HTERT RPE-1 (cell line): ENCODE measurements around the gene SUPT6H.
"Not testable (repeated sequence)": the region's sequence is repeated elsewhere in the genome, so short reads cannot be mapped to it uniquely, and the experiment has no call there.

Source experiments
- in situ Hi-C: fragments of 300-500 bp; cut with MboI; formaldehyde crosslinking; loops from 4 replicates; pipeline ENCODE4 v1.14.3; 2020; ENCODE audit warnings: low sequenced_read_pairs

SUPT6H gene

DNA sequence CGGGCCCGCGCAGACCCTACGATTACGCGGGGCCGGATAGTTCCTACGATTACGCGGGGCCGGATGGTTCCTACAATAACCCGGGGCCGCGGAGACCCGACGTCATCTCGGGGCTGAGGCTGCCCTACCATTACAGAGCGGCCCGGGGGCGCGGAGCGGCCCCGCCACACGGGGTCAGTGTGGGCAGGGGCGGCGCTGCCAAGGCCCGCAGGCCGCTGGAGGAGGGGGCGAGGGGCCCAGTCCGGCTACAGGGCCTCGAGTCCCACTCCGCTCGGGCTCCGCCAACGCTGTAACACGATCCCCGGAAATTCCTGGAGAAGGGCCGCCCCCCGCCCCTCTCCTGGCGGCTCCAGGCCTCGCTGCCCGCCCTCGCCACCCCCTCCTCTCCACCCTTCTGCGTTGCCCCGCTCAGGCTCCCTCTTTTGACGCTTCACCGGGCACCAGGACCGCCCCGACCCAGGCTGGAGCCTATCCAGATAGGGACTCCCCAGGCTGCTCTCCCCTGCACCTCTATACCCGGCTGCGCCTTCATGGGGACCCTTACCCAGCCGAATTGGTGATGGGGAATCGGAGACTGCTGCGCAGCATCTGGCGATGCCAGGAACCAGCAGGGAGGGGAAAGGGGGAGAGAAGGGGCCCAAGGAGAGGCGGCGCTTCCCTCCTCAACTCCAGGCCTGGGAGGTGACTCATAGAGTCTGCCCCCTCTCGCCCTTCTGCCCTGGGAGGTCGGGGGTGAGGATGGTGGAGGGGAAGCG is 55.8 kb downstream of the SUPT6H start, which contains the start of gene RAB34:
Gene RAB34 (minus strand): TSS at position 291 of the 755 bp plus-strand sequence. CDS start 602 bp downstream, outside the sequence.
- in situ Hi-C loops: no loop called here

DNA sequence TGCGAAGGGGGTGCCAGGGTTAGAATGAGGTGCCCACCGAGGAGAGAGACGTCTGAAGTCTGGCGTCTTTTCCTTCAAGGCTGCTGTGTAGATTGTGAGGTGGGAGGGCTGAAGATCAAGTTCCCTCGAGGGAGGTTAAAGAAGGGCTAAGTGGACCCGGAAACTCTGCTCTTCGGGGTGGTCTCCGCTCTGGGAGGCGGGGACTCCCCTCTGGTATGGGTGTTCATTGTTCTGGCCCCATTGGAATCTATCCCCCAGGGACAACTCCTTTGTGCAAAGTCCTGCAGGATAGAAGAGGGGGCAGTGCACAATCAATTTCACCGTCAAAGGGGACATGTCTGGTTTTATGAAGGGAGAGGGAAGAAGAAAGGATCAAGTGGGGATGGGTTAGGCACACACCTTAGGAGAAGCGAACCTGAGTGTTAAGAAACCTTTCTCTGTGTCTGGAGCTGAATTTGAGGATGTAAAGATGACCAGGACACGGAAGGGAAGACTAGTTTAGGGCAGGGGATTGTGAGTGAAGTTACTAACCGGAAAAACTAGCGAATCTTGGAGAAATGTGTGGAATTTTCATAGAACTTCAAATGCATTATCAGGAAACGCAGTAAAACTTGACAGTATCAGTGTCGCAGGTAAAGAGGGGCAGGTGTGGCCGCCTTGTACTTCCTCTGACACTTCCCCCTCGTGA is 56.5 kb downstream of the SUPT6H start:
- in situ Hi-C loops: no loop called here

DNA sequence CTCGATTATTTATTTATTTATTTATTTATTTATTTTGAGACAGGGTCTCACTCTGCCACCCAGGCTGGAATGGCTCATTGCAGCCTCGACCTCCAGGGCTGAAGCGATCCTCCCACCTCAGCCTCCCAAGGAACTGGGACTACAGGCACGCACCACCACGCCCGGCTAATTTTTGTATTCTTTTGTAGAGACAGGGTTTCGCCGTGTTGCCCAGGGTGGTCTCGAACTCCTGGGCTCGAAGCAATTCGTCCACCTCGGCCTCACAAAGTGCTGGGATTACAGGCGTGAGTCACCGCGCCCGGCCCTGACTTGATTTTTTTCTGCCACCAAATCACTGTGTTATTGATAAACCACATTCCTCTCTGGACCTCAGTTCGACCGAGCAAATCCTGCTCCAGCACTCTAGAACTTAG is 57.0 kb downstream of the SUPT6H start:
- in situ Hi-C loops: no loop called here

DNA sequence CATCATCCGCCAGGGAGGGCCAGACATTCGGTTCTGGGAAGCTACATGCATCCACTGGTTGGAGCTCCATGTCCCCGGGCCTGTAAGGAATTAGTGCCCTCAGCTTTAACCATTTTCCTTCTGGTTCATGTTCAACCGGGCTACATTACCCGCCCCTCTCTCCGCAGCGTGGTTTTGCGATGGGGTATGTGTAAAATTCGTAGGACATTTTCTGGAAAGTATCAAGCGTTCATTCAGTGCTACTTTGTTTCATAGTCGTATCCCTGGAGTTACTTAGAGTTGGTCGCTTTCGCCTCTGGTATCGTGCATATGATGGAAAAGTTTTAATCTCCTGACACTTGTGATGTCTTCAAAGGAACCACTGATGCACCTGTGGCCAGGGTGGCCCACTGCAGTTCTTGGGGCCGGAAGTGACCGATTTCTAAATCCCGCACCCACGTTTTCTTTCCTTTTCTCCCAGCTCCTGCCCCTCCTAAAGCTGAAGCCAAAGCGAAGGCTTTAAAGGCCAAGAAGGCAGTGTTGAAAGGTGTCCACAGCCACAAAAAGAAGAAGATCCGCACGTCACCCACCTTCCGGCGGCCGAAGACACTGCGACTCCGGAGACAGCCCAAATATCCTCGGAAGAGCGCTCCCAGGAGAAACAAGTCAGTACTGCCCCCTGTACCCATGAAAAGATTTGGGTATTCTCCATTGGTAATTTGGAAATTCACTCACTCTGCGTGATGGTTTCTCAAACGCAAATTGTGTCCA is 58.4 kb downstream of the SUPT6H start:
- in situ Hi-C loops: no loop called here

DNA sequence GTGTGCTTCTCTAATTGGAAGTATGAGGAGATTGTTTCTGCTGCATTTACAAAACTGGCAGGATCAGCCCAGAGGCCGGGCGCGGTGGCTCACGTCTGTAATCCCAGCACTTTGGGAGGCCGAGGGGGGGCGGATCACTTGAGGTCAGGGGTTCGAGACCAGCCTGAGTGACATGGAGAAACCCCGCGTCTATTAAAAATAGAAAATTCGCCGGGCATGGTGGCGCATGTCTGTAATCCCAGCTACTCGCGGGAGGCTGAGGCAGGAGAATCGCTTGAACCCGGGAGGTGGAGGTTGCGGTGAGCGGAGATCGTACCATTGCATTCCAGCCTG is 59.0 kb downstream of the SUPT6H start:
- in situ Hi-C loops: not testable (repeated sequence)

DNA sequence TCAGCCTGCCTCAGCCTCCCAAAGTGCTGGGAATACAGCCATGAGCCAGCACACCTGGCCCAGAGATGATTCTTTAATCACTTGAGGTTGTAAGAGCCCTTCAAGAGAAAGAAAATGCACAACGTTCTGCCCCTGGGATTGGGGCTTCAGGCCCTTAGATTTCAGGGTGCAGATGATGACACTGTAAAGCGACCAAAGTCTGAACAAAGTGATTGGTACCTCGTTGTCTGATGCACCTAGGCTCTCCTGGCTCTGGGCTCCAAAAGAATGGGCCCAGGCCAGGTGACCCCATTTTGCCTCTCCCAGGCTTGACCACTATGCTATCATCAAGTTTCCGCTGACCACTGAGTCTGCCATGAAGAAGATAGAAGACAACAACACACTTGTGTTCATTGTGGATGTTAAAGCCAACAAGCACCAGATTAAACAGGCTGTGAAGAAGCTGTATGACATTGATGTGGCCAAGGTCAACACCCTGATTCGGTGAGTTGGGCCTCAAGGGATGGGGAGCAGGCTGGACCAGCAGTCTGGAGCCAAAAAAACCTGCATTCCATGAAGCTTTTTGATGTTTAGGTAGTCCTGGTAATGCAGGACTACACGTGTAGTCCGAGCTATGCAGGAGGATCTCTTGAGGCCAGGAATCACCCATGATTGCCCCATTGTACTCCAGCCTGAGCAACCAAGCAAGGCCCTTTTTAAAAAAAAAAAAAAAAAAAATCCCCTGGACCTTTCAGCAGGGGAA is 60.6 kb downstream of the SUPT6H start:
- in situ Hi-C loops: no loop called here

DNA sequence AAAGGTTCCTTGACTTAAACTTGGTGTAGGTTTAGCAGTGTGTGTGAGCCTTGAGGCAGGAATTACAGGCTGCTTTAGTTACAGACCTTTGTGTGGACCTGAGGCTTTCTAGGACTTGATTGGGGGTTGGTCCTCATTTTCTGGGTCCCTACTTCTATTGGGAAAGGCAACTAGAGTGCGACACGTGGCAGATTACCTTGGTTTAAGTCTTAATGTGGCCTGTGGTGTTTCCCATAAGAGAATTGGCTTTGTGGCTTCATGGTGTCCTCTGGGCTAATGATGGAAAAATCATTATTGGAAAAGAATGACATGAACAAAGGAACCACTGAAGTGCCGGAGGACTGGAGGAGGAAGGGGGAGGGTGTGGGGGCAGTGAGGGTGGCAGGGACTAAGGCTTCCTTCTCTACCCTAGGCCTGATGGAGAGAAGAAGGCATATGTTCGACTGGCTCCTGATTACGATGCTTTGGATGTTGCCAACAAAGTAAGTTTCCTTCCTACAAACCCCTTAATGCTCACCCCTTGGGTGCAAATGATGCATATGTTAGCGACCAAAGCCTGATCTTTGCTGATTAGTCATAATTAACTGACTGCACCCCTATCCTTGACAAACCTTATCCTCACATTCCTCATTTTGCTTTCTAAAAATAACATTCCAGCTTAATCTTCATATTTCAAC is 61.3 kb downstream of the SUPT6H start:
- in situ Hi-C loops: no loop called here

DNA sequence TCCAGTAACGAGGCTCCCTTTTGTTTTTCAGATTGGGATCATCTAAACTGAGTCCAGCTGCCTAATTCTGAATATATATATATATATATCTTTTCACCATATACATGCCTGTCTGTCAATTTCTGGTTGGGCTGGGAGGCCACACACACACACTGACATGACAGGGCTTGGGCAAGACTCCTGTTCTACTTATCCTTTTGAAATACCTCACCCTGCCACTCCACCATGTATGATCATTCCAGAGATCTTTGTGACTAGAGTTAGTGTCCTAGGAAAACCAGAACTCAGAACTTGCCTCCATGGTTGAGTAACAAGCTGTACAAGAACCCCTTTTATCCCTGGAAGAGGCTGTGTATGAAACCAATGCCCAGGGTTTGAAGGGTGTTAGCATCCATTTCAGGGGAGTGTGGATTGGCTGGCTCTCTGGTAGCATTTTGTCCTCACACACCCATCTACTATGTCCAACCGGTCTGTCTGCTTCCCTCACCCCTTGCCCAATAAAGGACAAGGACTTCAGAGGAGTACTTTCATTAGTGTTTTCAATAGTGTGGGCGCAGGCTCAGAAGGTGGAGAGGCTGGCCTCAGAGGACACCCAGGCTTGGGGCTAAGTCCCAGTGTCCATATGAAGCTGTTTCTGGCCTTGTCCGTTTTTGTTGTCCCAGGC is 62.0 kb downstream of the SUPT6H start:
- in situ Hi-C loops: not testable (repeated sequence)

DNA sequence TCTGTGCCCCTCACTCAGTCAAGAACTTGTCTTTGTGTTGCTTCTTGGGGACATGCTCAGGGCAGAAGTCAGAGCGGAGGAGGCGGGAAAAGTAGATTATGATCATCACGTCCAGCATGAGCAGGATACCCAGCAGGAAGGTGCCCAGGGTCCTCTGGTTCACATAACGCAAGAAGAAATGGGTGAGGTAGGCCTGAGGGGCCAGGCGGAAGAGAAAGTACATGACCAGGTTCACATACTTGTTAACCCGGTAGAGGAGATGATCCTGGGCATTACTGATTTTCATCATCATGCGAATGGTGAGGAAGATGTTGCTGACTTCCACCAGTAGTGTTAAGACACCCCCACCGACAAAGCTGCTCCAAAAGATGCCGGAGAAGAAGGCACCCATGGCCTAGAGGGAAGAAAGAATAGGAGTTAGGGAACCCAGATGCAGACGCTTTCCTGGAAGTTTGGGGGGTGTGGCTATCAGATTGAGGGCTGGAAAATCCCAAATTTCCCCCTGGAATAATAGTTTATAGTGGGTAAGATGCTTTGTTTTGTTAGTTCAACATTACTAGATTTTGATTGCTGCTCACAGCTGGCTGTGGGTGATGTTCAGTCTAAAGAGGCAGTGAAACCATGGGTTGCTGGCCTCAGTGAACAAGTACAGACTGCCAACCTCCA is 62.6 kb downstream of the SUPT6H start:
- in situ Hi-C loops: no loop called here

DNA sequence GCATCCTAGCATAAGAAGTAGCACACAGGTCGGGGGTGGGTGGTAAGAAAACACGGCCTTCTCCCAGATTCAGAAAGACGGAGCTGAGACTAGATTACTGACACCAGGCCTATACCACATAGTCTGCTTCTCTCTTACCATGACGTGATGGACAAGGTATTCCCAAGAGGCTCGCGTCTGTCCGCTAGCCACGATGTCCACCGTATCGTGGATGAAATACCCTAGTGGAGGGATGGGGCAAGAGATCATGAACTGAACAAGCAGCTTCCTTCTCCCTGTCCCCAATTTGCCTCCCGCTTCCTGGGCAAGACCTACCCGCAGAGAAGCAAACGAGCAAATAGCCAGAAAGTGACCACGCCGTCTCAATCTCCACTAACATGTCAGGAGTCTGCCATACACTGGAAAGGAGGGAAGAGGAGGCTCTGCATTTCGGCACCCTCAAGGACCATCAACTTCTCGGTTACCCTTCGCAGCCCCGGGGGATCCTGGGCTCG is 63.2 kb downstream of the SUPT6H start:
- in situ Hi-C loops: no loop called here

DNA sequence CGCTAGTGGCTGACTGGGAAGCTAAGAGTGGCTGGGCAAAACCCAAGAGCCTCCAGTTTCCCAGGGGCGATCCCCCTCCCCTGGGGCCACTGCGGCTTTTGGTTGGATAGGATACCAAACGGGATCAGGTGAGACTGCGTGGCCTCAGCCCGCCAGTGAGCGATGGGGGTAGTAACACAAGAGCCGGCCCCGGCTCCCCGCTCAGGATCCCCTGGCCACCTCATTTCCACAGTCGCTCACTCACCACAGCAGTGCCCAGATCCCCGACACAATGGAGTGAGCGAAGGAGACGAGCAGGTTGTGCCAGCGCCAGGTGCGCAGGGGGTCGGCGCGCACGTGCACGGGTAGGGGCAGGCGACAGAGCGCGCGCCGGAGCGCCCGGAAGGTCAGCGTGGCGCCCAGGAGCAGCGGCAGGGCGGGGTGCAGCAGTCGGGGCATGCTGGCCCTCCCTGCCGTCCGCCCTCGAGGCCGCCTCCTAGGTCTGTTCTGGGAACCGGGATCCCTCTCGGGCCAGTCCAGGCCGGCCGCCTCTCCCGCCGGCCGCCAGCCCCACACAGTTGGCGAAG is 63.7 kb downstream of the SUPT6H start:
- in situ Hi-C loops: no loop called here

DNA sequence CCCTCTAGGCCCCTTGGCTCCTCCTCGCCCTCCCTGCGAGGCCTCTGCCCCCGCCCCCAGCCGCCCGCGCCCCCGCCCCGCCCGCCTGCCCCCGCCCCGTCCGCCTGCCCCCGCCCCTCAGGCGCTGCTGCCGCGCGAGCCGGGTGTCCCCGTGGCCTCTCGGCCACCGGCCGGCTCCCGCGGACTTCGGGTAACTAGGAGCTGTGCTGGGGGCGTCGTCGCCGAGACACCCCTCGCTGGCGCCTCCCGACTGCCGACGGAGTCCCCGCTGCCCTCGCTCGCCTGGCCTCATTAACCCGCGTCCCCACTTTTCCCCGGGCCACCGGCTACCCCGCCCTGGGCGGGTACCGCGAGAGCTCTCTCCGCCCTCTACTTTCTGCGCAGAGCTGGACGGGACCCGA is 64.2 kb downstream of the SUPT6H start, which contains the start of gene TLCD1:
Gene TLCD1 (minus strand): TSS at position 8 of the 401 bp plus-strand sequence. CDS start 136 bp downstream, outside the sequence.
- in situ Hi-C loops: no loop called here

DNA sequence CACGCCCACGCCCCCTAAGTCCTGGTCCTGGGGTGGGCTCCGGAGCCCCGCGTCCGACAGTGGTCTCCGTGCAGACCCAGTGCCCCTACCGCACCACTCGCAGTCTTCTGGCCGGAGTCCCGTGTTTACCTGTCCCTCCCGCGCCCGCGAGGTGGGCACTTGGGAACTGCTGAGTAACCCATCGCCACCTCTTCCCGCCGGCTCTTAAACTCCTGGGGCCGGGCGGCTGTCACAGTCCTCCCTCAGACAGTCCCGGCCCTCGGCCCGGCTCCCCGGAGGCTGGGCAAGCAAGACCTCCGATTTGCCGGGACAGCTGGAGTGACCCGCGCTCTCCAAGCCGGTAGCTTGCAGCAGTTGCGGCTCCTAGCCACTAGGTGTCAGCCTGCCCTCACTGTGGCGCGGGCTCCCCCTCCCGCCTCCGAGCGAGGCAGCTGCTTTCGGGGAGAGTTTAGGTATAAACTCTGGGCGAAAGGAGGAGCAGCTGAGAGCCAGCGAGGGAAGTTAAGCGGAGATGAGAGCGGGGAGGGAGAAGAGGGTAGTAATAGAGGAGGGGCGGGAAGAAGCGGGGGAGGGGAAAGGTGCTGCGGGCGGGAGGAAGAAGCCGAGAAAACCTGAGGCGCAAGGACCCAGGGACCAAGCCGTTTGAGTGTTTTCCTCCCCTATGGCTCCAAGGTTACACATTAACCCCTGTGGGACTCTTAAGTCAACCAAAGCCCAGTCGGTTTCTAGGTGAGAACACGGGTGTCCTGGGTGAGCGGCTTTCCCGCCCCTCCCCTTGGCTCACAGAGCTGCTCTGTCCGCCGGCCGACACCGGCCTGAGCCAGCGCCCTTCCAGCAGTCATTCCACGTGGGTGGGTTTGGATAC is 64.9 kb downstream of the SUPT6H start:
- in situ Hi-C loops: no loop called here

DNA sequence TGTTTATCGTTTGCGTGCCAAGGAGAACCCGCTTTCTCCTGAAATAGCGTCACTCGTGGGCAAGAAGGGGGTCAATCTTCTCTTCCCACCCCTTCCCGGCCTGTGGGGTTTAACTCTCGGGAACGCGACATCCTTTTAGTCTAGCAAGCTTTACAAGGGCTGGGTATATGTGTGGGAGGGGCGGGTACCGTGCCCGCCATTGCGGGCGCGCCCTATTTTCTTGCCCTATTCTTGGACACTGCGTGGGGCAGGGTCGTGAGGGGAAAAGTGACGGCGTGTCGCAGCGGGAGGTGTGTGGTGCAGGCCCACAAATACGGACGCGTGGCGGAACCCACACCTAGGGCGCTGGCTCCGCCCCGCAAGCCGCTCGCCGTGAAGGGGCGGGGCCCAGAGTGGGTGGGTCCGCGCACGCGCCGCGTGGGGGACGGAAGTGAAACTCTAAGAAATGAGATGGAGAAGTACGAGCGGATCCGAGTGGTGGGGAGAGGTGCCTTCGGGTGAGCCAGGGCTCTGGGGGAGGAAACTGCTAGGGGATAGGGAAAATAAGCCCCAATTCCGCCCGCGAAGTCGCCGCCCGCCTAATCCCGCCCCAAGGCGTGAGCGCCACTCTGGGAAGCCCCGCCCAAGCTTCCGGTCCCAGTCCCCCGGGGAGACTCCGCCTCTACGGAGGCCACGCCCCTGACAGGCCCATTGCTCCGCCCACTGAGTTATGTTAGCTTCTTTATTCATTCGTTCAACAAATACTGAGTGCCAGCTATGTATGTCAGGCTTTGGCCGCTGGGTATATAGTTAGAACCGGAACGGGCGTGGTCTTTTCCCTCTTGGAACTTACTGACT is 66.6 kb downstream of the SUPT6H start, which contains the start of gene NEK8:
Gene NEK8 (plus strand): TSS at position 425 of the 837 bp plus-strand sequence. CDS start 26 bp downstream, at position 451.
- in situ Hi-C loops: no loop called here

DNA sequence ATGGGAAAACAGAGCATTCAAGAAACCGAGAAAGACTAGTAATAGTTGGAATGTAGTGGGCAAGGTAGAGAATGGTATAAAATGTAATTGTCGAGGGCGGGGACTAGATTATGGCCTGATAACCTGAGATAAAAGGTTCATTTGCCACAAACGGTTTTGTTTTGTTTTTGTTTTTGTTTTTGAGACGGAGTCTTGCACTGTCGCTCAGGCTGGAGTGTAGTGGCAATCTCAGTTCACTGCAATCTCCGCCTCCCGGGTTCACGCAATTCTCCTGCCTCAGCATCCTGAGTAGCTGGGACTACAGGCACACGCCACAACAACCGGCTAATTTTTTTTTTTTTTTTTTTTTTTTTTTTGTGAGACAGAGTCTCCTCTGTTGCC is 67.9 kb downstream of the SUPT6H start:
- in situ Hi-C loops: no loop called here

DNA sequence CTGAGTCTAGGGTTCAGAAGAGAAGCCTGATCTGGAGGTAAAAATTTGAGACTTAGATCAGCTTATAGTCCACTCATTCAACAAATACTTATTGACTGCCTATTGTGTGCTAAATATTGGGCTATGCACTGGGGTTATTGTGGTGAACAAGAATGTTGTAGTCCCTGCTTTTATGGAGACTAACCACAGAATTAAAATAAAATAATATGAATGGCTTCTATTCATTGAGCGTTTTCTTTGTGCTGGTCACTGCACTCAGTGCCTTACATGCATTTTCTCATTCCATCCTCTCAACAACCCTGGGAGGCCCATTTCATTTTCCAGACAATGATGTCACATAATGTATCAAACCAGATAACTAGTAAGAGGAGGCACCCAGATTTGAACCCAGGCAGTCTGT is 71.3 kb downstream of the SUPT6H start:
- in situ Hi-C loops: no loop called here

DNA sequence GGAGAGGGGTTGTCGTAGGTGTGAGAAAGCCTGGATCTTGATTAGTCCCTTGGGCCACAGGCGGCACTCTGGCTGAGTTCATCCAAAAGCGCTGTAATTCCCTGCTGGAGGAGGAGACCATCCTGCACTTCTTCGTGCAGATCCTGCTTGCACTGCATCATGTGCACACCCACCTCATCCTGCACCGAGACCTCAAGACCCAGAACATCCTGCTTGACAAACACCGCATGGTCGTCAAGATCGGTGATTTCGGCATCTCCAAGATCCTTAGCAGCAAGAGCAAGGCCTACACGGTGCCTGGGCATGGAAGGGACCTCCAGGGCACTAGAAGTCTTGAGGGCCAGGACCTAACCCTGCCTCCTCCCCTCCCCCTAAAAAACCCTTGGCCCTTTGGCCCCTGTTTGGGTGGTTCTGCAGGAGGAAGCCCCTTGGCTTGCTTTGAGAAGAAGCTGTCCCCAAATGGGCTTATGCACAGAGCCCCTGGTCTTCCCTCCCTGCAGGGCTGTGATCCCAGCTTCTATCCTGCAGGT is 72.8 kb downstream of the SUPT6H start:
- in situ Hi-C loops: no loop called here
